Activated naive CD8-positive, alpha-beta T cell treated with anti-CD3 and anti-CD28 coated beads, Interleukin-2, amount 10 ng/mL, durations not matched to agents 7 days and 5 days (primary cell): Measurements from ENCODE around the gene DNASE1. TPM values are rescaled to one million over a fixed set of nuclear protein-coding genes. Genes with fewer than 3 reads are reported as not detected.

Experiments used
- ATAC-seq: fragments of 150-1000 bp; cut with Tn5 transposase; one replicate; pipeline ENCODE4 v1.10.0; 2021; ENCODE audit warnings: low read depth, moderate library complexity
- POLR2A ChIA-PET: fragments of 350-600 bp; sonication (Branson Sonifier 250); formaldehyde crosslinking; loops from one replicate; lab custom pipeline; 2021; ENCODE audit warnings: antibody characterized with exemption; lab: Charles Lee
- DNase-seq: peaks from one replicate; pipeline ENCODE4 v3.0.0; 2021
- H3K27ac Mint-ChIP-seq: one replicate; pipeline ENCODE4 v1.8.0; 2022; ENCODE audit warnings: mild to moderate bottlenecking, mixed read lengths
- H3K27me3 Mint-ChIP-seq: one replicate; pipeline ENCODE4 v1.8.0; 2022; ENCODE audit warnings: mild to moderate bottlenecking, moderate library complexity, mixed read lengths
- H3K36me3 Mint-ChIP-seq: one replicate; pipeline ENCODE4 v1.8.0; 2021; ENCODE audit warnings: mild to moderate bottlenecking, mixed read lengths
- H3K4me1 Mint-ChIP-seq: one replicate; pipeline ENCODE4 v1.8.0; 2021; ENCODE audit warnings: mixed read lengths
- H3K4me3 Mint-ChIP-seq: one replicate; pipeline ENCODE4 v1.8.0; 2022; ENCODE audit warnings: mild to moderate bottlenecking, moderate library complexity, mixed read lengths
- H3K9me3 Mint-ChIP-seq: one replicate; pipeline ENCODE4 v1.8.0; 2021; ENCODE audit warnings: mixed read lengths
- total RNA-seq, 2 experiments: library from RNA; stranded (reverse); gene quantifications; one replicate each; pipeline ENCODE4 v1.2.3, GENCODE V29; 2021

The DNASE1 gene
- total RNA-seq, 2 experiments from 2014 or later: 49.6 to 53.9 TPM

DNA sequence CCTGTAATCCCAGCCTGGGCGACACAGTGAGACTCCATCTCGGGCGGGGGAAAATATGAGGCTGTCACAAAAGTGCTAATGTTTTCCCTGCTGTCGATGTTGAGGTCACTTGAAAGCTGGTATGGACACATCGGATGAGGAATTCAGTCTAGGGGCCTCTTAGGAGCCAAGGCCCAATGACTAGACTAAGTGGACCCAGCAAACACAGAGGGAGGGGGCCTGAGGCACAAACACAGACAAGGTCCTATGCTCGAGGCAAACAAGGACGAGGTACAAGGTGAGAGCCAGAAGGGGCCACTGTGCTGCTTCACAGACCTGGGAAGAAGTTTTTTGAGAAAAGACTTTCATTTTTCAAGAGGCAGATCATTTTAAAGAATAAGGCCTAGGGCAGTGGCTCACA, 47.6 kb downstream of the DNASE1 start:
- H3K36me3 Mint-ChIP-seq: no peaks in the 10 kb centered on the region
- H3K4me3 Mint-ChIP-seq: no peak overlapping the region
- DNase-seq (no peak), ATAC-seq (no peak)
- POLR2A ChIA-PET: no interaction called here
- H3K9me3 Mint-ChIP-seq: no peaks in the 10 kb centered on the region
- H3K27me3 Mint-ChIP-seq: no peaks in the 10 kb centered on the region
- no peak overlapping the region for H3K27ac Mint-ChIP-seq
- peaks cover 19% of the 10 kb centered on the region for H3K4me1 Mint-ChIP-seq

- POLR2A ChIA-PET: no interaction called here
- H3K27me3 Mint-ChIP-seq: no peaks in the 10 kb centered on the region
- peaks cover 8% of the 10 kb centered on the region for H3K36me3 Mint-ChIP-seq
- no peak overlapping the region for H3K4me3 Mint-ChIP-seq
- H3K27ac Mint-ChIP-seq: no peak overlapping the region
- ATAC-seq (no peak), DNase-seq (no peak)
- H3K9me3 Mint-ChIP-seq: no peaks in the 10 kb centered on the region
- peaks cover 11% of the 10 kb centered on the region for H3K4me1 Mint-ChIP-seq
Measured at GRCh38 chr16:3706253-3707012, 51.9 kb downstream of the DNASE1 start.

Other genes starting within 250 kb of the DNASE1 start
- 1 to 10 TPM; 3.6 to 4.2 TPM for gene ZNF597, start 211.2 kb upstream of the DNASE1 start, total RNA-seq
- 10 to 100 TPM; 54.0 to 54.6 TPM for gene NAA60, start 211.0 kb upstream of the DNASE1 start, total RNA-seq
- not detected for gene C16orf90, start 159.2 kb upstream of the DNASE1 start, total RNA-seq
- gene CLUAP1, start 153.7 kb upstream of the DNASE1 start, total RNA-seq: 10 to 100 TPM; 22.9 to 26.8 TPM
- gene NLRC3, start 77.3 kb upstream of the DNASE1 start, total RNA-seq: 10 to 100 TPM; 95.9 to 97.4 TPM
- 10 to 100 TPM; 16.8 to 16.9 TPM for gene SLX4, start 43.1 kb upstream of the DNASE1 start, total RNA-seq
- gene TRAP1, start 62.8 kb downstream of the DNASE1 start, total RNA-seq: 100 to 1,000 TPM; 116 to 121 TPM
- 10 to 100 TPM; 72.9 to 75.8 TPM for gene CREBBP, start 226.0 kb downstream of the DNASE1 start, total RNA-seq